ENCODE results near the gene RELB. TPM values are rescaled to one million over a fixed set of nuclear protein-coding genes. Genes with fewer than 3 reads are reported as not detected.

Gene RELB
- total RNA-seq, 4 donors from 2014 or later = 4.0 to 9.2 (median 6.0) TPM

GRCh38 chr19:45011959-45012358 is 10.7 kb downstream of the RELB start:
- Histone ChIP-seq H3K27me3 (no peaks in the 10 kb centered on the region), H3K36me3 (peaks cover 0 to 61% of the 10 kb centered on the region in 2 donors)
- no peak for ATAC-seq

GRCh38 chr19:45016388-45017314 is 15.4 kb downstream of the RELB start:
- no peak overlapping the region for H3K27ac ChIP-seq
- no peaks in the 10 kb centered on the region for H3K9me3 ChIP-seq
- WGBS, 2 donors (ENCODE audit: low coverage in 1 of 2) = 62 to 65% methylated on average over 10 to 11 of the region's 13 CpGs
- no peaks in the 10 kb centered on the region for H3K27me3 ChIP-seq
- ATAC-seq = peak; percentile 74
- H3K36me3 ChIP-seq = peaks cover 0 to 60% of the 10 kb centered on the region in 2 donors
- H3K4me1 ChIP-seq = peaks cover 0 to 5% (median 0%) of the 10 kb centered on the region in 3 donors
- TF ChIP-seq EP300 (IDR thresholded peaks at IDR 0.05) (no peak), CTCF (IDR thresholded peaks at IDR 0.05) (peak in 3 of 4 experiments; percentile 46 to 71 (median 60))
- no peak overlapping the region for H3K4me3 ChIP-seq

More at GRCh38 chr19:45011959-45012358, 10.7 kb downstream of the RELB start:
- Histone ChIP-seq H3K9me3 (no peaks in the 10 kb centered on the region), H3K27ac (no peak overlapping the region), H3K4me3 (no peak overlapping the region), H3K4me1 (peaks cover 0 to 2% (median 0%) of the 10 kb centered on the region in 3 donors)
- WGBS, 2 donors (ENCODE audit: low coverage in 1 of 2) = 80 to 92% methylated on average over 1 to 8 of the region's 42 CpGs
- TF ChIP-seq EP300 (IDR thresholded peaks at IDR 0.05) (no peak), POLR2A (IDR thresholded peaks at IDR 0.05) (no peak)

GRCh38 chr19:45019187-45019586 is 17.9 kb downstream of the RELB start:
- ATAC-seq = no peak
- H3K36me3 ChIP-seq = peaks cover 0 to 45% of the 10 kb centered on the region in 2 donors
- H3K4me3 ChIP-seq = no peak overlapping the region
- TF ChIP-seq CTCF (IDR thresholded peaks at IDR 0.05) (no peak), EP300 (IDR thresholded peaks at IDR 0.05) (no peak), POLR2AphosphoS5 (IDR thresholded peaks at IDR 0.05) (no peak), POLR2A (IDR thresholded peaks at IDR 0.05) (no peak)
- no peaks in the 10 kb centered on the region for H3K27me3 ChIP-seq
- WGBS, 2 donors (ENCODE audit: low coverage in 1 of 2) = 71 to 89% methylated on average over 2 of the region's 2 CpGs
- no peak overlapping the region for H3K27ac ChIP-seq
- no peaks in the 10 kb centered on the region for H3K9me3 ChIP-seq
- peaks cover 0 to 5% (median 0%) of the 10 kb centered on the region in 3 donors for H3K4me1 ChIP-seq

GRCh38 chr19:45020071-45020470 is 18.8 kb downstream of the RELB start:
- peaks cover 0 to 37% of the 10 kb centered on the region in 2 donors for H3K36me3 ChIP-seq

More at GRCh38 chr19:45020071-45020470, 18.8 kb downstream of the RELB start:
- Histone ChIP-seq H3K9me3 (no peaks in the 10 kb centered on the region), H3K4me1 (peaks cover 0 to 5% (median 0%) of the 10 kb centered on the region in 3 donors), H3K27ac (no peak overlapping the region), H3K27me3 (no peaks in the 10 kb centered on the region), H3K4me3 (no peak overlapping the region)
- no peak for ATAC-seq
- TF ChIP-seq EP300 (IDR thresholded peaks at IDR 0.05) (no peak), POLR2AphosphoS5 (IDR thresholded peaks at IDR 0.05) (no peak), CTCF (IDR thresholded peaks at IDR 0.05) (no peak), POLR2A (IDR thresholded peaks at IDR 0.05) (no peak)
- 88 to 92% methylated on average over 2 to 3 of the region's 3 CpGs for WGBS, 2 donors (ENCODE audit: low coverage in 1 of 2)

Data from gastroesophageal sphincter (tissue), 4 donors.